HG03575 (cell line): ENCODE results near the gene UHRF1.
"Not testable (repeated sequence)": the region's sequence is repeated elsewhere in the genome, so short reads cannot be mapped to it uniquely, and the experiment has no call there.

ENCODE experiments used
- ATAC-seq: cut with Tn5 transposase; IDR thresholded peaks from one replicate; pipeline ENCODE4 v1.9.1; 2021; ENCODE audit not compliant: unreplicated experiment, insufficient number of reproducible peaks, low FRiP score; ENCODE audit errors: extremely low read depth

The UHRF1 gene

DNA sequence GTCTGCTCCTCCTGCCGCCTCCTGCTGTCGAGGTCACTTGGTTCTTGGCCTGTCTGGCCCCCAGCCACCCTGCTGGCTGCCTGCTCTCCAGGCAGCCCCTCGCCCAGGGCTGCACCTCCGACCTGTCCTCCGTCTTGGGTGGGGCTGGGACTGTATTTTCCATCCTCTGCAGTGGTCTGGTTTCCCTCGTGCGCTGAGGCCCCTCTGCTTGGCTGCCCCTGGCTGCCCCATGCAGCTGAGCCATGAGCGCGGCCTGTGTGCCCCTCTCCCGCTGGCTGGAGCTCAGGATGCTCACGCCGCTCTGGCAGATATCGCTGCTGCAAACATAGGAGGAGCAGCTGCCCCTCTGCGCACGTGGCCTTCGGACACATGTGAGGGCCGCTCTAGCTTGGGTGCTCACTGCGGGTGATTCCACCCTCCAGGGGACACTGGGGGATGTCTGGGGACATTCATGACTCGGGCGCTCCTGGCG is 14.0 kb downstream of the UHRF1 start:
- ATAC-seq, result no peak

DNA sequence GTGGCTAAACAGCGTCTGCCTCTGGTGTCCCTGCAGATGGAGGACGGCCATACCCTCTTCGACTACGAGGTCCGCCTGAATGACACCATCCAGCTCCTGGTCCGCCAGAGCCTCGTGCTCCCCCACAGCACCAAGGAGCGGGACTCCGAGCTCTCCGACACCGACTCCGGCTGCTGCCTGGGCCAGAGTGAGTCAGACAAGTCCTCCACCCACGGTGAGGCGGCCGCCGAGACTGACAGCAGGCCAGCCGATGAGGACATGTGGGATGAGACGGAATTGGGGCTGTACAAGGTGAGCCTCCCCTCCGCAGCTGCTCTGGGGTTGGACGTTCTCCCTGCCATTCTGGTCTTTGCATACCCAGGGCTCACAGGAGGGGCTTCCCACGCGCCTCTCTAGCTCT is 19.9 kb downstream of the UHRF1 start:
- ATAC-seq, result no peak

DNA sequence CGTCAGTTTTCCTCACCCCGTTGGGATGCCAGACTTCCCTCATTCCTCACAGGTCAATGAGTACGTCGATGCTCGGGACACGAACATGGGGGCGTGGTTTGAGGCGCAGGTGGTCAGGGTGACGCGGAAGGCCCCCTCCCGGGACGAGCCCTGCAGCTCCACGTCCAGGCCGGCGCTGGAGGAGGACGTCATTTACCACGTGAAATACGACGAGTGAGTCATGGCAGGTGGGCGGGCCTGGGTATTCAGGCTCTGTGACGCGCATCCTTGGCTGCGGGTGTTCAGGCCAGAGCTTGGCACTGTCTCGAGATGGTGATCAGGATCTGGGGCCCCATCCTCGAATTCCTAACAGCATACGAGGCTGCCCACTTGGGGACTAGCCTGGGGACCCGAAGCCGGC is 21.4 kb downstream of the UHRF1 start:
- ATAC-seq, result no peak

DNA sequence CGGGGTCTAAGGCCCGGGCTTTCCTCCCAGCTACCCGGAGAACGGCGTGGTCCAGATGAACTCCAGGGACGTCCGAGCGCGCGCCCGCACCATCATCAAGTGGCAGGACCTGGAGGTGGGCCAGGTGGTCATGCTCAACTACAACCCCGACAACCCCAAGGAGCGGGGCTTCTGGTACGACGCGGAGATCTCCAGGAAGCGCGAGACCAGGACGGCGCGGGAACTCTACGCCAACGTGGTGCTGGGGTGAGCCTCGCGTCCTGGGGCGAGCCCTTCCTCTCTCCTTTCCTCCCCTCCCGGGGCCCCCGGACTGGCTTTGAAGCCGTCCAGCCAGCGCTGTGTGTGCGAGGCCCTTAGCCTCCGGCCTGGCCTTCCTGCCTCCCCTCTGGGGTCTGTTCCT is 23.4 kb downstream of the UHRF1 start:
- no peak for ATAC-seq

DNA sequence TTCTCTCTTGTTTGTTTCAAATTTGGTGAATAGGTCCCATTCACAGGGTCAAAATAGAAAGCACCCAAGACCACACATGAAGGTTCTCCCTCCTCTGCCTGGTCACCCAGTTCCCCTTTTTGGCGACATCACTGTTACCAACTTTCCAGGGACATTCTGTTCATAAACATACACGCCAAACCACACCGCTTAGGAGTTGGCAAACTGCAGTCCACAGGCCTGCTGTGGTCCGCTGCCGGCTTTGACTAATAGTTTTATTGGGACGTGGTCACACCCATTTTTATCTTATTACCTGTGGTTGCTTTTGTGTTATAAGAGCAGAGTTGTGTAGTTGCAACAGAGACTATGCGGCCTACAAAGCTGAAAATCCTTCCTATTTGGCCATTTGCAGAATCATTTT is 24.2 kb downstream of the UHRF1 start:
- ATAC-seq, result no peak

DNA sequence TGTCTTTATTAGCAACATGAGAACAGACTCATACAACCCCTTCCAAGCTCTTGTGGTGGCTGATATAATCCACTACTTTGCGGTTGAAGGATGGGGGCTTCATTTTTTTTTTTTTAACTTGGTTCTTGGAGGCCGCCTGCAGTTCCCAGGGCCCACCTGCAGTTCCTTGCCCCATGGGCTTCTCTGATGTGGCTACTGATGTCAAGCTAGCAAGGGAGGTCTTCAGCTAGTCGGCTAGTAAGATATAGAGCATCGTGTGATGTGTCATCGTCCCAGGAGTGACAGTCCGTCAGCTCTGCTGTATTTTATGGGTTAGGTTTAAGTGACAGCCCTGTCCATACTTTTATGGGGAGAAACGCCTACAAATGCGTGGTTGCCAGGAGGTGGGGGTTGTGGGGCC is 26.1 kb downstream of the UHRF1 start:
- ATAC-seq, result no peak

DNA sequence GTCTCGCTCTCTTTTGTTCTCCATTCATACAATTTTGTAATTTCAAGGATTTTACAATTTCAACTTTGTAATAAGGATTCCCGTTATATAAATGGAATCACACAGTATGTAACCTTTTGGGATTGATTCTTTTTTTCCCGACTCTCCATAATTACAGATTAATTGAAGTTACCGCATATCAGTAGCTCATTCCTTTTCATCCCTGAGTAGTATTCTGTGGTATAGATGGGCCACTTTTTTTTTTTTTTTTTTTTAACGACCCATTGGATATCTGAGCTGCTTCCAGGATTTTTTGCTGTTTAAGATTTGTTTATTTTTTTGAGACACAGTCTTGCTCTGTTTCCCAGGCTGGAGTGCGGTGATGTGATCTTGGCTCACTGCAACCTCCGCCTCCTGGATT is 27.8 kb downstream of the UHRF1 start:
- ATAC-seq, result no peak

DNA sequence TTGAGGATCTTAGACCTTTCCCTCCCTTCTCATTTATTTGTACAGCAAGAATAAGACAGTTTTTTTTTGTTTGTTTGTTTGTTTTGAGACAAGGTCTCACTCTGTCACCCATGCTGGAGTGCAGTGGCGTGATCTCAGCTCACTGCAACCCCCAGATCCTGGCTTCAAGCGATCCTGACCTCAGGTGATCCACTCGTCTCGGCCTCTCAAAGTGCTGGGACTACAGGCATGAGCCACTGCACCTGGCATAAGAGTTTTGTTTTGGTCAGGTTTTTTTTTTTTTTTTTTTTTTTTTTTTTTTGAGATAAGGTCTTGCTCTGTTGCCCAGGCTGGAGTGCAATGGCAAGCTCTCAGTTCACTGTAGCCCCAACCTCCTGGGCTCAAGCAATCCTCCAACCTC is 29.2 kb downstream of the UHRF1 start:
- ATAC-seq, result not testable (repeated sequence)

DNA sequence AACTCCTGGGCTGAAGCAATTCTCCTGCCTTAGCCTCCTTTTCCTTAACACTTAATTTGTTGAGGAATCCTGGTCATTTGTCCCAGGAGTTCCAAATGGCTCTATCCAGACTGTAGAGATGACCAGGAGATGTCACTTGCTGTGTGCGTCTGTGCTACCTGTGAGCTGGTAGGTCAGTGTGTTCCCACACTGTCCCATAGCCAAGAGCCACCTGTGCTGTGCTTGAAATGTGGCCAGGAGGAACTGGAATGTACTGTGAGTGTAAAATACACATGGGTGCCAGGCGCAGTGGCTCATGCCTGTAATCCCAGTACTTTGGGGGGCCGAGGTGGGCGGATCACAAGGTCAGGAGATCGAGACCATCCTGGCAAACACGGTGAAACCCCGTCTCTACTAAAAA is 30.2 kb downstream of the UHRF1 start:
- ATAC-seq, result no peak

DNA sequence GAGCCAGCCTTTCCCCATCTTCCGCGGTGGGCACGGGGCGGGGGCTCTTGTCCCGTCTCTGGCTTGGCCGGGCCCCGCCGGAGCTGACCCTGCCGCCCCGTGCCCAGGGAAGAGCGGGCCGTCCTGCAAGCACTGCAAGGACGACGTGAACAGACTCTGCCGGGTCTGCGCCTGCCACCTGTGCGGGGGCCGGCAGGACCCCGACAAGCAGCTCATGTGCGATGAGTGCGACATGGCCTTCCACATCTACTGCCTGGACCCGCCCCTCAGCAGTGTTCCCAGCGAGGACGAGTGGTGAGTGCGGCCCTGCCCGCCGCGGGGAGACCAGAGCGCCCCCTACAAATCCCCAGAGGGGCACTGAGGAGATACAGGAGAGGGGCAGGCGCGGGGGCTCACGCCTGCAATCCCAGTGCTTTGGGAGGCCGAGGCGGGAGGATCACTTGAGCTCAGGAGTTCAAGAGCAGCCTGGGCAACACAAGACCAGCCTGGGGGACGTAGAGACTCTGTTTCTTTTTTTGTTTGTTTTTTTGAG is 32.4 kb downstream of the UHRF1 start:
- ATAC-seq, result not testable (repeated sequence)

DNA sequence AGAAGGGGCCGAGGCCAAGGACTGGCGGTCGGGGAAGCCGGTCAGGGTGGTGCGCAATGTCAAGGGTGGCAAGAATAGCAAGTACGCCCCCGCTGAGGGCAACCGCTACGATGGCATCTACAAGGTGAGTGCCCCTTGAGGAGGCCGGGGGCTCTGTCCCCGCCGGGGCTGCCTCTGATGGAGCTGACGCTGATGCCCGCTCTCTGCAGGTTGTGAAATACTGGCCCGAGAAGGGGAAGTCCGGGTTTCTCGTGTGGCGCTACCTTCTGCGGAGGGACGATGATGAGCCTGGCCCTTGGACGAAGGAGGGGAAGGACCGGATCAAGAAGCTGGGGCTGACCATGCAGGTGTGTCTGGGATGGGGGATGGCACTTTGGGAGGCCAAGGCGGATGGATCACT is 41.3 kb downstream of the UHRF1 start:
- ATAC-seq, result not testable (repeated sequence)

DNA sequence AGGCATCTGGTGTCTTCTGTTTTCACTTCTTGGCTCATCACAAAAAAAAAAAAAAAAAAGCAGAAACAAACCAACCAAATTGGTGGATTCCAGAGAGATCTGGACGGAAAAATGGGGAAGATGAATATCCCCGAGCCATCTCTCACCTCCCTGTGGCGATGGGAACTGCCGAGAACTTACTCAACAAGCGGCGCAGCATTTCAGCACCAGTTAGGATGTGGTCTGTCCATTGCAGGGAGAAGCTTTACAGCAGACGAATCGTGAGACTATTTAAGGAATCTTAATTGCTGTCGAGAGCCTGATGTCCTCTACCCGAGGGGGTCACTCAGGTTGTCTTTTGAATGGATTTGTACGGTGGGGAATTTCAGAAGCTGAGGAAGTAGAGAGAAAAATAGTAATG is 42.4 kb downstream of the UHRF1 start:
- ATAC-seq, result no peak

DNA sequence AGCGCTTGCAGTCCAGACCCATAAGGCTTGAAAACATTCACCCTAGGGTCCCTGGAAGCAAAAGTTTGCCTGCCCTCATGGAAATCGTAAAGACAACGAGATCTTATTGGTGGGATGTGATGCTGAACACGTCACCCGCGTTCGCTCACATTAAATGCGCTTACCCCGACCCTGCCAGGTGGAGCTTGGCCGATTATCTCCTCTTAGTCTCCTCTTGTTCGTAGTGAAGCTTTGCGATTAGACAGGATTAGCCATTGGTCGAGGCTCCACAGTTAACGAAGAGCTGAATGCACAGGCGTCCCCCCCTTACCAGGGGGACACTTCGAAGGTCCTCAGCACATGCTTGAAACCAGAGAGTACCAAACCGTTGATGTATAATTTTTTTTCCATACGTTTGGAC is 43.6 kb downstream of the UHRF1 start:
- ATAC-seq, result no peak

DNA sequence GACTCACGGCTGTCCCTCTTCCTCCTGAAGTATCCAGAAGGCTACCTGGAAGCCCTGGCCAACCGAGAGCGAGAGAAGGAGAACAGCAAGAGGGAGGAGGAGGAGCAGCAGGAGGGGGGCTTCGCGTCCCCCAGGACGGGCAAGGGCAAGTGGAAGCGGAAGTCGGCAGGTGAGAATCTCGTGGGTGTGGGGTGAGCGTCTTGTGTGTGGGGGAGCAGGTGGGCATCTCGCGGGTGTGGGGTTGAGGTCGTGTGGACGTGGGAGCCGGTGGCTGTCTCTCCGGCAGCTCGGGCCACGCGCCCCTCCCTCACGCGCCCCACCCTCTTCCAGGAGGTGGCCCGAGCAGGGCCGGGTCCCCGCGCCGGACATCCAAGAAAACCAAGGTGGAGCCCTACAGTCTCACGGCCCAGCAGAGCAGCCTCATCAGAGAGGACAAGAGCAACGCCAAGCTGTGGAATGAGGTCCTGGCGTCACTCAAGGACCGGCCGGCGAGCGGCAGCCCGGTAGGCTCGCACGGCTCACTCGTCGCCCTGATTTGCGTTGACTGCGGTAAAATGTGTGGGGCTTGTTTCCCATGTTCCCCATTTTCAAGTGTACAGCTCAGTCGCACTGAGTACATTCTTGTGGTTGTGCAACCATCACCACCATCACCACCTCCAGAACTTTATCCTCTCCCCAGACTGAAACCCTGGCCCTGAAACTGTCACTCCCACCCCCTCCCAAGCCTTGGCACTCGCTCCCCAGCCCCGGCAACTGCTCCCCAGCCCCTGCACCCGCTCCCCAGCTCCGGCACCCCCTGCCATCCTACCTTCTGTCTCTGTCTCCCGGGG is 45.2 kb downstream of the UHRF1 start:
- ATAC-seq, result not testable (repeated sequence)

DNA sequence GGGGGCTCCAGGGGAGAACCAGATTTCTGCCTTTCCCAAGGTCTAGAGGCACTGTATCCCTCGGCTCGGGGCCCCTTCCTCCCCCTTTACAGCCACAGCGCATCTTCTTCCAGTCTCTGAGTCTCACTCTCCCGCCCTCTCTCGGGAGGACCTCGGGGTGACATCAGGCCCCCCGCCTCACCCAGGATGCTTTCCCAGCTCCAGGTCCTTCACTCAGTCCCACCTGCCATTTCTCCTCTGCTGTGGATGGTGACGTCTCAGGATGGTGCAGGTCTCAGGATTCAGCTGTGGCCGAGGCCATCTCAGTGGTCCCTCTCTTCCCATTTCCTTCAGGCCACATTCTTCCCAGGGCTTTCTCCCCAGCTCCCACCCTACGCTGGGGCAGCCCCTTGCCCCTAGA is 46.0 kb downstream of the UHRF1 start:
- ATAC-seq, result no peak

DNA sequence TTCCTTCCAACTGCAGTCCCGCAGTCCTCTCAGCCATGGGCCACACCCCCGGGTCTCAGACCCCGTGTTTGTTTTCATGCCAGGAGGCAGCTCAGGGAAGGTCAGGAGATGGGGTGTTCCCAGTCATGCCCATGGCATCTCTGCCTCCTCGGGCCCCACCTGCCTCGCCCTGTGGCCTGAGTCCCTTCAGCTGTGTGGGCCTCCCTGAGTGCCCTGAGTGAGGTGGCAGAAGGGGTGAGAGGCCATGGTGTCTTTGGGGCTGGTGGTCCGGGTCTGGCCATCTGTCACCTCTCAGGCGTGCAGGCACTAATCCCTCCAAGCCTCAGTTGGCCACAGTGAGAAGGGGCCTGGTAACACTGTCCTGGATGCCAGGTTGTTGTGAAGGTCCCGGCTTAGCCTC is 48.7 kb downstream of the UHRF1 start:
- ATAC-seq, result no peak

DNA sequence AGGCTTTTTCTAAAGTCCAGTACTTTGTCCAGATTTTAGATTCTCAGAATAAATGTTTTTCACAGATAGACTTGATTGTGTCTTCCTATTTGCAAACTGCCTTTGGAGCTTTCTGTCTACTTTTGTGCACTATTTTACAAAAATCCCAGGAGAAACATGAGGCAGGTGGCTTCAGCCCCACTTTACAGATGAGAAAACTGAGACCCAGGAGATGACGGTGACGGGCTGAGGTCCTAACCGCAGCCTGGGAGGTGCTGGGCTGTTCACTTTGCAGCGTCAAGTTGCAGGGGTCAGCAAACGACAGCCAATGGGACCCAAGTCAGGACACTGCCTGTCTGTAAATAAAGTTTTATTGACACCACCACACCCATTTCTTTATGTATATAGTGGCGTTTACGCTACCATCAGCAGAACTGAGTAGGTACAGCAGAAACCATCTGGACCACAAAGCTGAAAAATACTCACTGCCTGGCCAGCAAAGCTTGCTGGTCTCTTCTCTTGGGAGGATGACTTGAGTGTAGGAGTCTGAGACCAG is 52.9 kb downstream of the UHRF1 start:
- ATAC-seq, result no peak

DNA sequence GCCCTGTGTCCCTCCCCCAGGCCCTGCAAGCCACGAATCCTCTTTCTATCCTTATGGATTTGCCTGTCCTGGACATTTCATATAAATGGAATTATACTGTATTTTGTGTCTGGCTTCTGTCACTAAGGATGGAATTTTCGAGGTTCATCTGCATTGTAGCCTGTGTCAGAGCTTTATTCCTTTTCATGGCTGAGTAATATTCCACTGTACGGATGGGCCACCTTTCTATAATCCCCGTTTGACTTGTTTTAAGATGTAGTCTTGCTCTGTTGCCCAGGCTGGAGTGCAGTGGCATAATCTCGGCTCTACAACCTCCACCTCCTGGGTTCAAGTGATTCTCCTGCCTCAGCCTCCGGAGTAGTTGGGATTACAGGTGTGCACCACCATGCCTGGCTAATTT is 55.8 kb downstream of the UHRF1 start:
- ATAC-seq, result no peak

DNA sequence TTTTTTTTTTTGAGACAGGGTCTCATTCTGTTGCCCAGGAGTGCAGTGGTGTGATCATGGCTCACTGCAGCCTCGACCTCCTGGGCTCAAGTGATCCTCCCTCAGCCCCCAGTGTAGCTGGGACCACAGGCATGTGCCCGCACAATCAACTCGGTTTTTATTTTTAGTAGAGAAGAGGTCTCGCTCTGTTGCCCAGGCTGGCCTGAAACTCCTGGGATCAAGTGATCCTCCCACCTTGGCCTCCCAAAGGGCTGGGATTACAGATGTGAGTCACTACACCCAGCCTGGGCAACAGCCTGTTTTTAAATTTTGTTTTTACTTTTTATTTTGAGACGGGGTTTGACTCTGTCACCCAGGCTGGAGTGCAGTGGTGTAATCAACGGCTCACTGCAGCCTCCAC is 57.3 kb downstream of the UHRF1 start:
- no peak for ATAC-seq

DNA sequence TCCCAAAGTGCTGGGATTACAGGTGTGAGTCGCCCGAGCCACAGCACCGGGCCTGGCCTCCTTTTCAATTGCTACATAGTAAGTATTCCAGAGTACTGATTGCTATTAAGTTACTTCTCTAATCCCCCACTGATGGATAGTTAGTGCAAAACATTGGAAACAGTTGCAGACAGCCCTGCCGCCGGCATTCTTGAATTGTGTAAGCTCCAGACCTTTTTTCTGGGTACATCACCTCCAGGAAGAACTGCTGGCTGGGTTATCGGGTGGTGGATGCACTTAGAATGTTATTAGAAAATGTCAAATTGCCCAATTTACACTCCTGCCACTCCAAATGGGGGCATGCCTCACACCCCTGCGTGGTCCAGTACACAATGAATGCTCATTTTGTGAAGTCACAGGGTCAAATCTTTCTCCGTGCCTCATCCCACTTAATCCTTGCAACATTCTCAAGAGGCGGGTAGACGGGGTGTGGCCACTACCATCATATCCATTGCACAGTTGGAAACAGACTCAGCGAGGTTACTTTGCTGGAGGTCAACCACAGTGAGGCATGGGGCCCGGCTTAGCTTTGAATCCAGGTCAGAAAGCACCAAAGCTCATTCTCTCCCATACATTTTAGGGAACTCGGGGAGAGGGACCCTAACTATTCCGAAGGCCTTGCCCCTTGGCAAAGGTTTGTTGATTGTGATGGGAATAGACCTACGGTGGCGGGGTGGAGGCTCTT is 58.6 kb downstream of the UHRF1 start:
- no peak for ATAC-seq
